SK-N-SH (cell line): ENCODE data around the gene DRC3. TPM values are rescaled to one million over a fixed set of nuclear protein-coding genes. Genes with fewer than 3 reads are reported as not detected.

Source experiments
- CTCF ChIA-PET: fragments of 300-600, 350-600 bp; formaldehyde crosslinking; extraction: SDS; loops from one replicate; lab custom pipeline; 2021; lab: Yijun Ruan, JAX
- POLR2A ChIA-PET: fragments of 350-600 bp; sonication (Branson Sonifier 250); formaldehyde crosslinking; extraction: SDS; loops from one replicate; lab custom pipeline; 2020; ENCODE audit warnings: antibody characterized with exemption, inconsistent platforms; lab: Yijun Ruan, JAX
- DNase-seq: peaks from one replicate; pipeline ENCODE4 v3.0.0; 2012
- H2AFZ ChIP-seq: fragments of 200-600 bp; sonication (generic); 2 replicates; pipeline ENCODE4 v1.8.1; 2016; ENCODE audit warnings: antibody characterized with exemption, mild to moderate bottlenecking, low read depth
- H3F3A ChIP-seq: fragments of 200-600 bp; sonication (generic); replicated peaks from 2 replicates; pipeline ENCODE3; 2016; ENCODE audit warnings: antibody characterized with exemption, mild to moderate bottlenecking; ENCODE audit not compliant: insufficient read depth
- H3K27ac ChIP-seq, 2 experiments: fragments of 200-500 bp in 1 of 2; fragments of 200-600 bp in 1 of 2; sonication (Bioruptor generic) in 1 of 2; sonication (generic), shearing (Covaris generic) in 1 of 2; 2 replicates each; pipeline versions ENCODE4 v1.5.1 to v1.6.1; 2014 to 2016; ENCODE audit warnings: low read depth in 2 of 2, inconsistent platforms in 1 of 2, low read length in 1 of 2, mild to moderate bottlenecking in 1 of 2, mixed read lengths in 1 of 2
- H3K27me3 ChIP-seq: fragments of 200-600 bp; sonication (generic), shearing (Covaris generic); 2 replicates; pipeline ENCODE4 v1.6.1; 2016; ENCODE audit warnings: mixed run types; ENCODE audit not compliant: insufficient read depth
- H3K36me3 ChIP-seq, 2 experiments: fragments of 200-500 bp in 1 of 2; fragments of 200-600 bp in 1 of 2; sonication (Bioruptor generic) in 1 of 2; sonication (generic) in 1 of 2; replicated peaks in 1 of 2; 2 replicates each; pipeline versions ENCODE3 to v1.5.1; 2014 to 2016; ENCODE audit warnings: low read length in 1 of 2, mild to moderate bottlenecking in 1 of 2; ENCODE audit not compliant: insufficient read depth in 2 of 2, control insufficient read depth in 1 of 2
- H3K4me1 ChIP-seq, 2 experiments: fragments of 200-500 bp in 1 of 2; fragments of 200-600 bp in 1 of 2; sonication (Bioruptor generic) in 1 of 2; sonication (generic), shearing (Covaris generic) in 1 of 2; 2 replicates each; pipeline versions ENCODE4 v1.5.1 to v1.6.1; 2014 to 2016; ENCODE audit warnings: low read depth in 1 of 2, low read length in 1 of 2, mixed run types in 1 of 2; ENCODE audit not compliant: insufficient read depth in 2 of 2, control insufficient read depth in 1 of 2
- H3K4me2 ChIP-seq: fragments of 200-600 bp; sonication (generic), shearing (Covaris generic); 2 replicates; pipeline ENCODE4 v1.6.1; 2017; ENCODE audit warnings: mixed run types
- H3K4me3 ChIP-seq, 2 experiments: fragments of 200-500 bp in 1 of 2; fragments of 200-600 bp in 1 of 2; sonication (Bioruptor generic) in 1 of 2; sonication (generic), shearing (Covaris generic) in 1 of 2; 2 replicates each; pipeline versions ENCODE4 v1.5.1 to v1.8.1; 2014 to 2016; ENCODE audit warnings: low read depth in 2 of 2, inconsistent platforms in 1 of 2, low read length in 1 of 2, mild to moderate bottlenecking in 1 of 2, mixed read lengths in 1 of 2, moderate library complexity in 1 of 2
- H3K79me2 ChIP-seq: fragments of 200-600 bp; sonication (generic); 2 replicates; pipeline ENCODE4 v1.8.1; 2017; ENCODE audit warnings: mild to moderate bottlenecking; ENCODE audit not compliant: insufficient read depth
- H3K9ac ChIP-seq: fragments of 200-600 bp; sonication (generic); 2 replicates; pipeline ENCODE4 v1.6.1; 2017; ENCODE audit warnings: mixed run types
- H3K9me2 ChIP-seq: fragments of 200-600 bp; sonication (generic); 2 replicates; pipeline ENCODE4 v1.6.1; 2017; ENCODE audit warnings: mixed run types
- H3K9me3 ChIP-seq: fragments of 200-600 bp; sonication (generic); 2 replicates; pipeline ENCODE4 v1.6.1; 2017; ENCODE audit warnings: mixed run types, mild to moderate bottlenecking, moderate library complexity
- H4K20me1 ChIP-seq: fragments of 200-600 bp; sonication (generic); 2 replicates; pipeline ENCODE4 v1.6.1; 2017; ENCODE audit warnings: mild to moderate bottlenecking, mixed run types; ENCODE audit not compliant: insufficient read depth
- FOXJ3 ChIP-seq: sonication (generic); formaldehyde crosslinking; IDR thresholded peaks from 2 replicates; pipeline ENCODE4 v1.5.1; 2020; ENCODE audit warnings: mild to moderate bottlenecking, missing genetic modification reagents
- FOXM1 ChIP-seq: IDR thresholded peaks from 2 replicates; pipeline ENCODE4 v1.4.0; 2012; ENCODE audit warnings: low read depth, mild to moderate bottlenecking
- GATA2 ChIP-seq: sonication (generic); formaldehyde crosslinking; IDR thresholded peaks from 2 replicates; pipeline ENCODE4 v1.5.0; 2020; ENCODE audit warnings: mild to moderate bottlenecking, missing genetic modification reagents
- JUND ChIP-seq: IDR thresholded peaks from 2 replicates; pipeline ENCODE4 v1.4.0; 2012
- NFIC ChIP-seq: IDR thresholded peaks from 2 replicates; pipeline ENCODE4 v1.4.0; 2012; ENCODE audit warnings: borderline replicate concordance
- RFX5 ChIP-seq: IDR thresholded peaks from 2 replicates; pipeline ENCODE4 v1.6.1; 2012; ENCODE audit warnings: mild to moderate bottlenecking, improper control_type of control experiment, low read length
- USF1 ChIP-seq: IDR thresholded peaks from 2 replicates; pipeline ENCODE4 v1.4.0; 2012; ENCODE audit warnings: low read depth, borderline replicate concordance
- ZBTB33 ChIP-seq: IDR thresholded peaks from 2 replicates; pipeline ENCODE4 v1.4.0; 2012; ENCODE audit warnings: low read depth, borderline replicate concordance
- WGBS: methylation state at CpG from one replicate; pipeline ENCODE4 v1.1.6; 2017; ENCODE audit warnings: low lambda C conversion rate; 5-methylcytosine and 5-hydroxymethylcytosine counted together
- polyA plus RNA-seq, 3 experiments: library from polyadenylated mRNA; depleted of rRNA; stranded (reverse); fragments of >200 nt; gene quantifications; 2 replicates each; pipeline ENCODE4 v1.2.3, GENCODE V29; 2012

The DRC3 gene
- polyA plus RNA-seq, 1 of the 3 experiments (the other 2 are of a cell fraction): 3.6 TPM

GRCh38 chr17:17972952-17973254 lies 241 bp downstream of the DRC3 start:
- Histone ChIP-seq H3K4me3 (peak overlapping the region; percentile 67 to 71), H3K9ac (peak overlapping the region; percentile 76), H4K20me1 (peaks cover 4% of the 10 kb centered on the region), H3K79me2 (peaks cover 43% of the 10 kb centered on the region), H3K4me1 (peaks cover 0 to 15% of the 10 kb centered on the region in 2 experiments; a peak in 2 of 4 replicates), H2AFZ (peak overlapping the region; percentile 82), H3F3A (no peaks in the 10 kb centered on the region), H3K27me3 (no peaks in the 10 kb centered on the region), H3K9me2 (no peaks in the 10 kb centered on the region), H3K36me3 (no peaks in the 10 kb centered on the region), H3K9me3 (no peaks in the 10 kb centered on the region), H3K27ac (peak overlapping the region in 1 of 2 experiments; percentile 73; a peak in 2 of 4 replicates), H3K4me2 (peak overlapping the region; percentile 85)
- 2% methylated on average over 13 of the region's 13 CpGs for WGBS
- DNase-seq: no peak
- no peak for TF ChIP-seq USF1
- TF ChIP-seq JUND: no peak
- no peak for TF ChIP-seq ZBTB33
- no peak for TF ChIP-seq FOXJ3
- no peak for TF ChIP-seq NFIC
- no peak for TF ChIP-seq GATA2 (CRISPR knock-in tag)
- ChIA-PET POLR2A (interaction anchor here (0.7 kb wide), 1 partner anchor 29 kb away, joined by 4 read pairs; no protein-coding TSS in a partner anchor), CTCF (interaction anchor here (1.4 to 2.6 kb wide), 6 partner anchors 12 to 61 kb away, joined by 3 to 8 read pairs (median 4); no protein-coding TSS in a partner anchor)

- no peak overlapping the region for H3K9ac ChIP-seq
- ChIA-PET CTCF (interaction anchor here (0.7 kb wide), 1 partner anchor 484 kb away, joined by 4 read pairs; no protein-coding TSS in a partner anchor), POLR2A (no interaction called here)
- H3K9me2 ChIP-seq: no peaks in the 10 kb centered on the region
- H4K20me1 ChIP-seq: no peaks in the 10 kb centered on the region
- H2AFZ ChIP-seq: no peak overlapping the region
- H3K4me3 ChIP-seq: no peak overlapping the region
- 73% methylated on average over 8 of the region's 8 CpGs for WGBS
- peaks cover 18% of the 10 kb centered on the region for H3K79me2 ChIP-seq
- no peak for TF ChIP-seq FOXJ3
- TF ChIP-seq USF1: no peak
- no peak for TF ChIP-seq FOXM1
- TF ChIP-seq RFX5: no peak
- no peak for DNase-seq
- no peak overlapping the region for H3K27ac ChIP-seq
- H3K27me3 ChIP-seq: no peaks in the 10 kb centered on the region
- H3K4me1 ChIP-seq: peaks cover 0 to 13% of the 10 kb centered on the region in 2 experiments; a peak in 2 of 4 replicates
- no peaks in the 10 kb centered on the region for H3K36me3 ChIP-seq
- H3K4me2 ChIP-seq: no peak overlapping the region
- H3F3A ChIP-seq: no peaks in the 10 kb centered on the region
- H3K9me3 ChIP-seq: no peaks in the 10 kb centered on the region
Measured at GRCh38 chr17:17975436-17975835, 2.8 kb downstream of the DRC3 start.
